H9 (cell line): Measurements from ENCODE around the gene ZNF358. TPM values are rescaled to one million over a fixed set of nuclear protein-coding genes. Genes with fewer than 3 reads are reported as not detected.
A peak's percentile ranks its signal among the peaks of the same experiment; 100 is the strongest.

ENCODE experiments used
- DNase-seq: peaks from one replicate; pipeline ENCODE4 v3.0.0-alpha.2; 2017
- H2AFZ ChIP-seq: one replicate; pipeline ENCODE4 v1.6.1; 2013; ENCODE audit warnings: mild to moderate bottlenecking, low read length, control low read depth, moderate library complexity
- H2AK5ac ChIP-seq: 2 replicates; pipeline ENCODE4 v1.6.1; 2013; ENCODE audit warnings: low read length, control low read depth, mixed read lengths; ENCODE audit not compliant: insufficient read length
- H2BK120ac ChIP-seq: one replicate; pipeline ENCODE4 v1.6.1; 2013; ENCODE audit warnings: low read depth, mild to moderate bottlenecking, low read length, control low read depth, inconsistent platforms; ENCODE audit not compliant: poor library complexity, severe bottlenecking
- H2BK12ac ChIP-seq: 2 replicates; pipeline ENCODE4 v1.6.1; 2013; ENCODE audit warnings: low read length, control low read depth, mixed read lengths, low read depth; ENCODE audit not compliant: insufficient read length
- H2BK15ac ChIP-seq: 2 replicates; pipeline ENCODE4 v1.6.1; 2013; ENCODE audit warnings: low read depth, low read length, control low read depth
- H2BK20ac ChIP-seq: one replicate; pipeline ENCODE4 v1.6.1; 2013; ENCODE audit warnings: low read depth, mild to moderate bottlenecking, low read length, control low read depth, inconsistent platforms; ENCODE audit not compliant: poor library complexity, severe bottlenecking
- H2BK5ac ChIP-seq: 2 replicates; pipeline ENCODE4 v1.6.1; 2013; ENCODE audit warnings: low read length, control low read depth, mixed read lengths; ENCODE audit not compliant: insufficient read length
- H3K14ac ChIP-seq: 2 replicates; pipeline ENCODE4 v1.6.1; 2013; ENCODE audit warnings: low read length, control low read depth; ENCODE audit not compliant: insufficient read depth
- H3K18ac ChIP-seq: 2 replicates; pipeline ENCODE4 v1.6.1; 2013; ENCODE audit warnings: low read depth, mild to moderate bottlenecking, mixed read lengths, low read length, control low read depth; ENCODE audit not compliant: insufficient read length
- H3K23ac ChIP-seq: 2 replicates; pipeline ENCODE4 v1.6.1; 2013; ENCODE audit warnings: low read length, control low read depth, mixed read lengths, low read depth; ENCODE audit not compliant: insufficient read length
- H3K23me2 ChIP-seq: 2 replicates; pipeline ENCODE4 v1.6.1; 2013; ENCODE audit warnings: low read depth, mild to moderate bottlenecking, mixed read lengths, low read length, control low read depth; ENCODE audit not compliant: insufficient read length, poor library complexity, severe bottlenecking
- H3K27ac ChIP-seq: 2 replicates; pipeline ENCODE4 v1.5.1; 2013; ENCODE audit warnings: low read length, control low read depth, mixed read lengths, low read depth; ENCODE audit not compliant: insufficient read length
- H3K27me3 ChIP-seq: 2 replicates; pipeline ENCODE4 v1.6.1; 2013; ENCODE audit warnings: low read length, control low read depth, inconsistent platforms; ENCODE audit not compliant: insufficient read depth
- H3K4ac ChIP-seq: 2 replicates; pipeline ENCODE4 v1.6.1; 2013; ENCODE audit warnings: low read depth, mild to moderate bottlenecking, control low read depth, inconsistent platforms, low read length, moderate library complexity
- H3K4me1 ChIP-seq: 2 replicates; pipeline ENCODE4 v1.6.1; 2013; ENCODE audit warnings: low read length, control low read depth, inconsistent platforms; ENCODE audit not compliant: insufficient read depth
- H3K4me2 ChIP-seq: 2 replicates; pipeline ENCODE4 v1.6.1; 2013; ENCODE audit warnings: low read length, control low read depth, mixed read lengths; ENCODE audit not compliant: insufficient read length, insufficient read depth
- H3K56ac ChIP-seq: 2 replicates; pipeline ENCODE4 v1.6.1; 2013; ENCODE audit warnings: low read depth, mild to moderate bottlenecking, mixed read lengths, low read length, control low read depth; ENCODE audit not compliant: insufficient read length
- H3K79me1 ChIP-seq: 2 replicates; pipeline ENCODE4 v1.6.1; 2013; ENCODE audit warnings: low read depth, mild to moderate bottlenecking, moderate library complexity, low read length, control low read depth, inconsistent platforms; ENCODE audit not compliant: insufficient read depth, poor library complexity, severe bottlenecking
- H3K79me2 ChIP-seq: 2 replicates; pipeline ENCODE4 v1.6.1; 2013; ENCODE audit warnings: low read length, control low read depth, inconsistent platforms; ENCODE audit not compliant: insufficient read depth
- H3K9ac ChIP-seq: 2 replicates; pipeline ENCODE4 v1.6.1; 2013; ENCODE audit warnings: low read length, control low read depth, mixed read lengths; ENCODE audit not compliant: insufficient read length; ENCODE audit errors: extremely low read depth
- H3K9me3 ChIP-seq: one replicate; pipeline ENCODE4 v1.6.1; 2013; ENCODE audit warnings: low read depth, low read length, inconsistent platforms; ENCODE audit not compliant: control insufficient read depth
- H3T11ph ChIP-seq: one replicate; pipeline ENCODE4 v1.6.1; 2013; ENCODE audit warnings: mild to moderate bottlenecking, low read length, control low read depth, inconsistent platforms
- H4K20me1 ChIP-seq: one replicate; pipeline ENCODE4 v1.6.1; 2013; ENCODE audit not compliant: control insufficient read depth, insufficient read length, insufficient read depth
- H4K5ac ChIP-seq: 2 replicates; pipeline ENCODE4 v1.6.1; 2013; ENCODE audit warnings: low read depth, mild to moderate bottlenecking, mixed read lengths, low read length, control low read depth; ENCODE audit not compliant: insufficient read length
- H4K8ac ChIP-seq: replicated peaks from 2 replicates; pipeline ENCODE4 v1.6.1; 2013; ENCODE audit warnings: low read length, control low read depth, mixed read lengths, low read depth; ENCODE audit not compliant: insufficient read length
- H4K91ac ChIP-seq: 2 replicates; pipeline ENCODE4 v1.6.1; 2013; ENCODE audit warnings: low read depth, mild to moderate bottlenecking, moderate library complexity, mixed read lengths, low read length, control low read depth; ENCODE audit not compliant: insufficient read length
- H3K27ac Mint-ChIP-seq, 3 experiments: 2 replicates in 2 of 3; 3 replicates in 1 of 3; pipeline ENCODE4 v1.8.0; 2020 to 2021; ENCODE audit warnings: mixed read lengths in 3 of 3, mild to moderate bottlenecking in 1 of 3, moderate library complexity in 1 of 3
- H3K27me3 Mint-ChIP-seq: 2 replicates; pipeline ENCODE4 v1.8.0; 2021; ENCODE audit warnings: low read depth, mild to moderate bottlenecking, moderate library complexity, mixed read lengths
- H3K36me3 Mint-ChIP-seq, 3 experiments: 2 replicates in 2 of 3; 3 replicates in 1 of 3; pipeline ENCODE4 v1.8.0; 2020 to 2021; ENCODE audit warnings: low read depth in 3 of 3, mixed read lengths in 3 of 3; ENCODE audit not compliant: insufficient read depth in 1 of 3
- H3K4me1 Mint-ChIP-seq, 2 experiments: 2 replicates each; pipeline ENCODE4 v1.8.0; 2020; ENCODE audit warnings: mixed read lengths in 2 of 2
- H3K4me3 Mint-ChIP-seq, 2 experiments: 2 replicates in 1 of 2; 3 replicates in 1 of 2; pipeline ENCODE4 v1.8.0; 2020 to 2021; ENCODE audit warnings: mild to moderate bottlenecking in 2 of 2, mixed read lengths in 2 of 2, moderate library complexity in 1 of 2
- H3K9me3 Mint-ChIP-seq, 2 experiments: 2 replicates in 1 of 2; 3 replicates in 1 of 2; pipeline ENCODE4 v1.8.0; 2020; ENCODE audit warnings: mild to moderate bottlenecking in 2 of 2, mixed read lengths in 2 of 2, moderate library complexity in 1 of 2
- WGBS: extraction: QIAGEN DNeasy Blood & Tissue Kit; methylation state at CpG from one replicate; pipeline ENCODE4 v1.1.7; 2013; ENCODE audit warnings: missing lambda C conversion rate, low lambda C conversion rate, mixed read lengths; ENCODE audit not compliant: insufficient read length; ENCODE audit errors: extremely low coverage; 5-methylcytosine and 5-hydroxymethylcytosine counted together
- total RNA-seq: library from RNA; stranded (reverse); gene quantifications from 2 replicates; pipeline ENCODE4 v1.2.1, GENCODE V29; 2021
- TF ChIP-seq, protein P1 (sequence below): fragments of 200-600 bp; sonication (generic); conservative IDR thresholded peaks from 3 replicates; pipeline ENCODE4 v1.8.0; 2021; ENCODE audit warnings: antibody characterized with exemption, mild to moderate bottlenecking

ZNF358 gene
- total RNA-seq, 1 experiment from 2014 or later, result 40.5 TPM

GRCh38 chr19:7562646-7563393, 46.9 kb downstream of the ZNF358 start:
- H3K9ac ChIP-seq, result no peak overlapping the region
- no peak overlapping the region for H3K27ac ChIP-seq
- H2AFZ ChIP-seq, result no peak overlapping the region
- TF ChIP-seq, protein P1, sequence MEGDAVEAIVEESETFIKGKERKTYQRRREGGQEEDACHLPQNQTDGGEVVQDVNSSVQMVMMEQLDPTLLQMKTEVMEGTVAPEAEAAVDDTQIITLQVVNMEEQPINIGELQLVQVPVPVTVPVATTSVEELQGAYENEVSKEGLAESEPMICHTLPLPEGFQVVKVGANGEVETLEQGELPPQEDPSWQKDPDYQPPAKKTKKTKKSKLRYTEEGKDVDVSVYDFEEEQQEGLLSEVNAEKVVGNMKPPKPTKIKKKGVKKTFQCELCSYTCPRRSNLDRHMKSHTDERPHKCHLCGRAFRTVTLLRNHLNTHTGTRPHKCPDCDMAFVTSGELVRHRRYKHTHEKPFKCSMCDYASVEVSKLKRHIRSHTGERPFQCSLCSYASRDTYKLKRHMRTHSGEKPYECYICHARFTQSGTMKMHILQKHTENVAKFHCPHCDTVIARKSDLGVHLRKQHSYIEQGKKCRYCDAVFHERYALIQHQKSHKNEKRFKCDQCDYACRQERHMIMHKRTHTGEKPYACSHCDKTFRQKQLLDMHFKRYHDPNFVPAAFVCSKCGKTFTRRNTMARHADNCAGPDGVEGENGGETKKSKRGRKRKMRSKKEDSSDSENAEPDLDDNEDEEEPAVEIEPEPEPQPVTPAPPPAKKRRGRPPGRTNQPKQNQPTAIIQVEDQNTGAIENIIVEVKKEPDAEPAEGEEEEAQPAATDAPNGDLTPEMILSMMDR, result no peak
- H2AK5ac ChIP-seq, result no peak overlapping the region
- Mint-ChIP-seq H3K4me3 (no peak overlapping the region), H3K36me3 (peaks cover 8 to 24% (median 17%) of the 10 kb centered on the region in 3 experiments; a peak in 6 of 7 replicates), H3K27me3 (peaks cover 1% of the 10 kb centered on the region), H3K27ac (no peak overlapping the region), H3K9me3 (no peaks in the 10 kb centered on the region; a peak in 1 of 5 replicates), H3K4me1 (no peaks in the 10 kb centered on the region)
- H4K91ac ChIP-seq, result no peak overlapping the region
- DNase-seq, result peak; percentile 34
- no peak overlapping the region for H3K4ac ChIP-seq
- H2BK5ac ChIP-seq, result no peak overlapping the region
- no peaks in the 10 kb centered on the region for H3K27me3 ChIP-seq
- H3K79me2 ChIP-seq, result no peaks in the 10 kb centered on the region
- H3K4me1 ChIP-seq, result no peaks in the 10 kb centered on the region
- H4K5ac ChIP-seq, result no peak overlapping the region
- no peak overlapping the region for H3K4me2 ChIP-seq
- no peak overlapping the region for H2BK12ac ChIP-seq
- no peaks in the 10 kb centered on the region for H3K79me1 ChIP-seq
- no CpG with 5 or more reads among the region's 16 CpGs for WGBS
- H2BK120ac ChIP-seq, result no peak overlapping the region
- no peaks in the 10 kb centered on the region for H3K23me2 ChIP-seq
- no peak overlapping the region for H3K14ac ChIP-seq
- no peak overlapping the region for H3K18ac ChIP-seq
- H3K9me3 ChIP-seq, result no peaks in the 10 kb centered on the region
- H4K8ac ChIP-seq, result no peak overlapping the region
- H3K56ac ChIP-seq, result no peak overlapping the region
- H2BK15ac ChIP-seq, result no peak overlapping the region
- no peak overlapping the region for H3T11ph ChIP-seq
- no peak overlapping the region for H2BK20ac ChIP-seq
- H4K20me1 ChIP-seq, result no peaks in the 10 kb centered on the region
- no peak overlapping the region for H3K23ac ChIP-seq
